ENCODE measurements around the gene ACSL6.

GRCh38 chr5:132055808-132056609 lies 44.6 kb upstream of the ACSL6 start:
- TF ChIP-seq, protein P1, sequence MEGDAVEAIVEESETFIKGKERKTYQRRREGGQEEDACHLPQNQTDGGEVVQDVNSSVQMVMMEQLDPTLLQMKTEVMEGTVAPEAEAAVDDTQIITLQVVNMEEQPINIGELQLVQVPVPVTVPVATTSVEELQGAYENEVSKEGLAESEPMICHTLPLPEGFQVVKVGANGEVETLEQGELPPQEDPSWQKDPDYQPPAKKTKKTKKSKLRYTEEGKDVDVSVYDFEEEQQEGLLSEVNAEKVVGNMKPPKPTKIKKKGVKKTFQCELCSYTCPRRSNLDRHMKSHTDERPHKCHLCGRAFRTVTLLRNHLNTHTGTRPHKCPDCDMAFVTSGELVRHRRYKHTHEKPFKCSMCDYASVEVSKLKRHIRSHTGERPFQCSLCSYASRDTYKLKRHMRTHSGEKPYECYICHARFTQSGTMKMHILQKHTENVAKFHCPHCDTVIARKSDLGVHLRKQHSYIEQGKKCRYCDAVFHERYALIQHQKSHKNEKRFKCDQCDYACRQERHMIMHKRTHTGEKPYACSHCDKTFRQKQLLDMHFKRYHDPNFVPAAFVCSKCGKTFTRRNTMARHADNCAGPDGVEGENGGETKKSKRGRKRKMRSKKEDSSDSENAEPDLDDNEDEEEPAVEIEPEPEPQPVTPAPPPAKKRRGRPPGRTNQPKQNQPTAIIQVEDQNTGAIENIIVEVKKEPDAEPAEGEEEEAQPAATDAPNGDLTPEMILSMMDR (IDR thresholded peaks at IDR 0.05): no peak
- TF ChIP-seq POLR2A (IDR thresholded peaks at IDR 0.05): no peak

Measured in uterus (tissue), 2 donors.